ENCODE data around the gene MYO5C. TPM values are rescaled to one million over a fixed set of nuclear protein-coding genes. Genes with fewer than 3 reads are reported as not detected.

Gene MYO5C
- total RNA-seq, 1 donor from 2014 or later, result 19.7 TPM

GRCh38 chr15:52278636-52279367 lies 16.8 kb downstream of the MYO5C start:
- peak; percentile 58 for ATAC-seq

GRCh38 chr15:52278135-52278534 lies 17.5 kb downstream of the MYO5C start:
- no peak for ATAC-seq

- ATAC-seq, result no peak
Measured at GRCh38 chr15:52277575-52277974, 18.0 kb downstream of the MYO5C start.

DNA sequence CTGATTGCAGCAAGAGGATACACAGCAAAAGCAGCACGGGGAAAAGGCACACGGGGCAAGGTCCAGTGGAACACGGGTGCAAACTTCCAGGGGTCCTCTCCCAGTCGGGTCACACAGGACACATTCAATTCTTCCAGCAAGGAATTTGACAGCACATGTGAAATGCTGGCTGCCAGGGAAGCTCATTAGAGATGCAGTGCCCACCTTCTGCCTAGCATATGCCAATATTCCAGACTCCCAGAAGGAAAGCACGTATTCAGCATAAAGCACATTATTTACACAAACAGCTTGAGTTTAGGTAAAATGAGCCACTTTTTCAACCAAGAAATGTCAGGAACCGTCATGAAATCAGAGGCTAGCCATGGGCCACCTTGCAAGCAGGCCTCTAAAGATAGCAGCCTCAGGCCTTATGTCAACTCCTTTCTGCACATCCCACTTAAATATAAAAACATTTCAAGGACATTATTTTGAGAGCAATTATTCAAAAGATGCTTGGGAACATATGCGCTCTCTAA lies 19.3 kb downstream of the MYO5C start:
- ATAC-seq, result no peak

DNA sequence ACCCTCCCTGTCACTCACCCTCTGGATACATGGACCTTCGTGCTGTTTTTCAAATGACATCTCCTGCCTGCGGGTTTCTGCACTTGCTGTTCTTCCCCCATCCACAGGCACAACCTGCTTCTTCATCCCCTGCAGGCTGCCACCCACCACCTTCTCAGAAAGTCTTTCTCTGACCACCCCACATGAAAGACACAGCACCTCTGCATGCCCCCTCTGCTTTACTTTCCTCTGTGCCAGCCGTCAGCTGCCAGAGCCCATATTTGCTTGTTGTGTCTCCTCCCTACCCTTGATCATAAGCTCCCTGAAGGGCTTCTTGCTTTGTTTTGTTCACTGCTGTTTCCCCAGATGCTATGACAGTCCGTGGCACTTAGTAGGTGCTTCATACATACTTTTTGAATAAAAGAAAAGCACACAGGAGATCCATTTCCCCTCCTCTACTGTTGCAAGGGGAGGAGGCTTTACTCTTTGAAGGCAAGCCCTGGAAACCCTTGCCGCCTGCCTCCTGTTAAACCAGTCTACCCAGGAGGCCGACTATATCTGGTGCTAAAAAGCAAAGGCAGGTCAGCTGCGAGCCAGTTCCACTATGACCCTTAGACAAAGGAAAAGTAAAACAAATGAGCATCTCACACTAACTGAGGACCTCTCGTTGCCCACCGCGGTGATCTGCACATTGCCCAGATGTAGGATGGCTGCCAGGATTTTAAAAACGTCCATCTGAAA lies 31.9 kb downstream of the MYO5C start:
- ATAC-seq, result no peak

DNA sequence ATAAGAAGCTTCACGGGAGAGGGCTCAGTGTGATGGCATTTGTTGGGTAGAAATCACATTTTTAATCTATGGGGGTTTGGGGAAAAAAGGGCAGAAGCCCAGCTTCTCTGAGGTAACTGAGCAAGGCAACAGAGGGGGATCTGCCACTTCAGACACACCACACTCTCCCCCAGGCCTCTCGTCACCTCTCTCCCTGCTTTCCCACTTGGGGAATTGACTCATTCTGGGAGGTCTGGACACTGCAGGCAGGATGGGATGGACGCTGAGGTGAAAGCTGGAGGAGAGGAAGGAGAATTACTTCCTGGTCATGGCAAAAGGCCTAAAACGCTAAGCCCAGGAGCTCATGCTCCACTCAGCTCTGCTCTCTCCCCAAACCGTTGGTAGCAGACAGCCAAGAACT lies 33.2 kb downstream of the MYO5C start:
- peak; percentile 5 for ATAC-seq

- peak; percentile 93 for ATAC-seq
Measured at GRCh38 chr15:52261498-52262242, 33.9 kb downstream of the MYO5C start.

DNA sequence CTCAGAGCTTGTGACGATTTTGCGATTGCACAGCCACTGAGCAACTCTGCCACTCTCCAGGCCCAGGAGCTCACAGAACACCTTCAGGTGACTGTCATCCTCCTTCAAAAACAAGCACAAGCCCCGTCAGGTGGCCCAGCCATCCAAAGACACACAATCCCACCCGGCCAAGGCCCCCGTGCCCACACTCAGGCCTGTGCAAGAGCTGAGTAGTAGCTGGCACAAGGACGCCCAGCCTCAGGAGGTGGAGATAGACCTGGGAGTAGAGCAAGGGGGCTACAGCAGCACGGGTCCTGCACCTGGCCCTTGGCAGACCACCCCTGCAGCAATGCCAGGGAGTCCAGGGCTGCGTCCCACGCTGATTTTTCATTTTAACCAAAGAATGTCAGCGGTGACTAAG lies 34.6 kb downstream of the MYO5C start:
- ATAC-seq, result no peak

DNA sequence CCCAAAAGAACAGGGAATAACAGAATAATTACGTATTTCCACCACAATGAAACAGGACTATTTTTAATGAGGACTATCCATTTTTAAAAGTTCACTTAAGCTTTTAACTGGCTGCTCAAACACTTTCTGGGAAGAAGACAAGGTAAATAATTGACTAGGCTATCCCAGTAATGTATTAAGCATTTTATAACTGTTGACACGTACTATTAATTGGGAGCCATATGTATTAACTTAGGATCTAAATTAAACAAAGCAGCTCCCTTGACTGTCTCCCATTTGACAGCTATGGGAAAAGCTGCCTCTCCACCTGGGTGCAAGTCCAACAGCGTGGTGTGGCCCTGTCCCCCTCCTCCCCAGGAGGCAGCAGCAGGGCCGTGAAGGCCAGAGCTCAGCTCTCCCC lies 36.1 kb downstream of the MYO5C start:
- ATAC-seq, result no peak

- no peak for ATAC-seq
Measured at GRCh38 chr15:52258461-52258860, 37.1 kb downstream of the MYO5C start.

- no peak for ATAC-seq
Measured at GRCh38 chr15:52257734-52258062, 37.9 kb downstream of the MYO5C start.

DNA sequence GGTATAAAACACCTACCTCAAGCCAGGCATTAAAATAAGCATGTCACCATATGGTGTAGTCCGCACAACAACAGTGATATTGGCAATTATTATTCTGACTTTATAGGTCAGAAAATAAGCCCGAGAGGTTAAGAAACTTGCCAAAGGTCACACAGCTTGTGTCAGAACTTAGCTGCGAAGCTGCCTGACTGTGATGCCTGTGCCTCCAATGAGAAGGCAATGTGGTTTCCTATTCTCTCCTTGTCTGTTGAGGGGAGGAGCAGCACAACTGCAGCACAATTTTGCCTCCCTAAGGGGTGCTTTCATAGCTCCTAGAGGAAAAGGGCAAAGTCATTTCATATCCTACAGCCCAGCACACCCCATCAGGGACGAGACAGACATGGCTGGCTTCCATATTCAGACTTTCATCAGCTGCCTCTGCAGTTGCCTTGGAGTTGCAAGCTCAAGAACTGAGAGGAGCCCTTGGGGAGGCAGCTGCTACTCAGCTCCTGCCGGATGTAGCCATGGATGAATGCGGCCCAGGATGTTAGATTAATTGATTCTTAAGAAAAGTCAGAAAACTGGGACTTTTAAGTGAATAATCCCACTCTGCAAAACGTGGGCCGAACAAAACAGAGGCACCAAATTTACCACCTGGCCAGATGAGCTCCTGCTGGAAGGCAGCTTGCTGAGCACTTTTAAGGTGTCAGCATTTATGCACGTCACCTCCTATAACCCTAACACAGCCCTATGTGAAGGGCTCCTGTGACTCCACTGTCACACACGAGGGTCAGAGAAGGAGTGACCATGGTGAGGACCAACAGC lies 38.5 kb downstream of the MYO5C start:
- no peak for ATAC-seq

DNA sequence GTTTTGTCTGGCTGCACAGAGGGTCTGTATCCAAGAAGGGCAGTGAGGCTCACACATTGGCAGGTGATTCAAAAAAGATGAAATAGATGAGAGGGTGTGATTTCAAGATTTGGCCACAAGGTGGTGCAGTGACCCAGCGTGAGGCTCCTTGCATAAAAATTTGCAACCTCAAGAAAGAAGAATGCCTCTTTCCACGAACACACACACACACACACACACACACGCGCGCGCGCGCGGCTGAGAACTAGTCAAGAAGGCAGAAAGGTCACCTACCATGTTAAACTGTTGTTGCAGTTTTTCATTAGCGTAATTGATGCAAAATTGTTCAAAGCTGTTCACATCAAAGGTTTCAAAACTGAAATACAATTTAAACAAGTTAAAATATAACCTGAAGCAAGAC lies 39.2 kb downstream of the MYO5C start:
- ATAC-seq, result peak; percentile 62

DNA sequence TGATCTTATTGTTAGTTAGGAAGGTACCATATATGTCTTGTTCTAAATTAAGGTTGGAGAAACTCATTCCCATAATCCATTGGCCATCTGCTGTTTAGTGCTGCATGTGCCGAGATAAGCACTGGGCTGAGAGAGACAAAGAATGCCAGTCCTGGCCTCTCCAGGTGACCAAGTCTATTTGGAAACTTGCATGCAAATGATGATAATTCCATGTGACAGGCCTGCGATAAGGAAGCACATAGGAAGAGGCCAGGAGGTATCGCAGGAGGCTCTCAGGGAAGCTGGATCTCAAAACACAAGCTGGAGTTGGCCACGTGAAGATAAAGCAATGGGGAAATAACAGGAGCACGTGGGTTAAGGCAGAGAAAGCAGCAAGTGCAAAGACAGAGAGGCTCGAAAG lies 39.7 kb downstream of the MYO5C start:
- ATAC-seq, result no peak

DNA sequence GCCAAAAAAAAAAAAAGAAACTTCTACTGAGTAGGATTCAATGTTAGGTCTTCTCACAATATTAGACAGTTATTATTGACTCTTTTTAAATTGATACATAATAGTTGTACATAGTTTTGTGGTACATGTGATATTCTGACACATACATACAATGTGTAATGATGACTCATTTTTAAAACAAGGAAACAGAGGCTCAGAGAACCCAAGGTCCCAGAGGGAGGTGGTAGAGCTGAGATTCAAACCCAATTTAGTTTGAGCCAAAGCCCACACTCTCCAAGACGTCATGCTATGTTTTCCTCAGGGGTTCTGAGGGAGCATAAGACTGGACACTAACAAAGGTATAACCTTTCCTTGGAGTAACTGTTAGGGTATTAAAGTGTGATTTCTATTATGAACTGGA lies 40.6 kb downstream of the MYO5C start:
- ATAC-seq, result peak; percentile 53

- no peak for ATAC-seq
Measured at GRCh38 chr15:52254391-52254790, 41.2 kb downstream of the MYO5C start.

GRCh38 chr15:52252781-52253180 lies 42.8 kb downstream of the MYO5C start:
- peak; percentile 71 for ATAC-seq

GRCh38 chr15:52251144-52251860 lies 44.3 kb downstream of the MYO5C start:
- ATAC-seq, result no peak

- no peak for ATAC-seq
Measured at GRCh38 chr15:52247461-52247860, 48.1 kb downstream of the MYO5C start.

DNA sequence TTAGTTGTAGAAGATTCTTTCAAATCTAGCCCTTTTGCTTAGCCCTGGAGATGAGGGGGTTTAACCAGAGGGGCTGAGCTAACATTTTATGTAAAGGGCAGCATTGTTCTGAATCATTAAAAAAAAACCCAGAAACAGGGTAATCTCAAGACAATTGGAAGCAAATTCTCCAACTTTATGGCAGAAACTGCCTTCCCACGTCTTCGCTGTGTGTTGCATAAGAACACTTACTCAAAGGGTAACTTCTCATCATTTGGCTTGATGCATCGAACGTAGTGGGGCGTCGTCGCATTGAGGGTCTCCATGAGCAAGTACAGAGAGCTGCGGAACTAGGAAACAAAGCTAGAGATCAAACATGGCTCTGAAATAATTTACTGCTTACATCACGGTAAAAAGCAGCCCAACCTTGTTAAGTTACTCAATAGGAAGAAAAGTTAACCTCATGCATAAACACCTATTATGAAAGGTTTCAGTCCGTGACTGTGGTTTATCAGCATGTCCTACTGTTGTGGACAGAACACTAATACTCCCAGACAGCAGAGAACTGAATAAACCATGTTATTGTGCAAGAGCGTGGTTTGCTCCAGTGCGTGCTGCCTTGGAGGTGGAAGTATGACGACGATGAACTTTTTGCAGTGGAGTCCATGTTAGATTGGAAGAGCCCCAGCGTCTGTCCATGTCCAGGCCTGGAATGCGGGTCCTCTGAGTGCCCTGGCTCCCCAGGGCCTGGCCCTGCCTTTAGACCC lies 48.7 kb downstream of the MYO5C start:
- peak; percentile 25 for ATAC-seq
